ENCODE data around the gene PHKA1.
A peak's percentile ranks its signal among the peaks of the same experiment; 100 is the strongest.

PHKA1 gene

GRCh38 chrX:72630185-72630584, 83.9 kb downstream of the PHKA1 start:
- no peak for TF ChIP-seq CTCF (conservative IDR thresholded peaks at IDR 0.05; ENCODE audit: low read depth, low read length)
- no peak overlapping the region for H3K4me3 ChIP-seq (ENCODE audit: low read depth, low read length)
- no peak for DNase-seq (ENCODE audit: low read depth)

- no peak for TF ChIP-seq CTCF (conservative IDR thresholded peaks at IDR 0.05; ENCODE audit: low read depth, low read length)
- DNase-seq (ENCODE audit: low read depth): no peak
- no peak overlapping the region for H3K4me3 ChIP-seq (ENCODE audit: low read depth, low read length)
Measured at GRCh38 chrX:72624194-72624593, 89.9 kb downstream of the PHKA1 start.

GRCh38 chrX:72621625-72622485, 92.3 kb downstream of the PHKA1 start:
- H3K4me3 ChIP-seq (ENCODE audit: low read depth, low read length): no peak overlapping the region
- TF ChIP-seq CTCF (conservative IDR thresholded peaks at IDR 0.05; ENCODE audit: low read depth, low read length): no peak
- peak; percentile 40 for DNase-seq (ENCODE audit: low read depth)

- DNase-seq (ENCODE audit: low read depth): no peak
- no peak overlapping the region for H3K4me3 ChIP-seq (ENCODE audit: low read depth, low read length)
- TF ChIP-seq CTCF (conservative IDR thresholded peaks at IDR 0.05; ENCODE audit: low read depth, low read length): no peak
Measured at GRCh38 chrX:72621163-72621562, 92.9 kb downstream of the PHKA1 start.

- TF ChIP-seq CTCF (conservative IDR thresholded peaks at IDR 0.05; ENCODE audit: low read depth, low read length): no peak
- H3K4me3 ChIP-seq (ENCODE audit: low read depth, low read length): peak overlapping the region; percentile 2
- DNase-seq (ENCODE audit: low read depth): peak; percentile 93
Measured at GRCh38 chrX:72620550-72621145, 93.5 kb downstream of the PHKA1 start.

GRCh38 chrX:72609313-72609712, 104.8 kb downstream of the PHKA1 start:
- peak; percentile 46 for TF ChIP-seq CTCF (conservative IDR thresholded peaks at IDR 0.05; ENCODE audit: low read depth, low read length)
- DNase-seq (ENCODE audit: low read depth): peak; percentile 58
- H3K4me3 ChIP-seq (ENCODE audit: low read depth, low read length): no peak overlapping the region

All from choroid plexus epithelial cell (primary cell).